Measurements from ENCODE around the gene HMGN2.

The HMGN2 gene

DNA sequence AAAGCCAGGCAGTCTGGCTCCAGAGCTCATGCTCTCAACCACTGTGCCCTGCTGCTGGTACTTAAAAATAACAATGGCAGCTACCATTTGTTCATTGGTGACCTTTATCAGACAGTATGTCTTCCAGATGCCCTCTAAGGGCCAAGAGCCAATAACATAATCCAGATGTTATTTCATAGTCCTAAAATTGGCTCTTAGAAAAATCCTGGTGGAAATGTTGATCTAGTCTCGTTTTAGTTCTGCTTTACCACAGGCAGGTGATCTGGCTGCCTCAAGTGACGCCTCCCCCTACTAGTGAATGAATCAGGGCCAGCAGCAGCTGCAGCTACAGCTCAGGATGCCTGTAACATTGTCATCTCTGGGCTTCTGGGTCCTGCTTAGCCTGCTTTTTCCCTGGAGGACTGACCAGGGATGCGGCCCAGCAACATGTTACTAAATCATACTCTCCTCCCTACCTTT, 12.6 kb upstream of the HMGN2 start:
- FAIRE-seq (no peak), DNase-seq (ENCODE audit: insufficient read length) (no peak)
- TF ChIP-seq TAF1 (IDR thresholded peaks at IDR 0.05; ENCODE audit: borderline replicate concordance, low read depth, low read length) (no peak), POLR2AphosphoS5 (IDR thresholded peaks at IDR 0.05; ENCODE audit: low read depth, low read length) (no peak), POLR2A (IDR thresholded peaks at IDR 0.05; ENCODE audit: low read depth, low read length) (no peak)

DNA sequence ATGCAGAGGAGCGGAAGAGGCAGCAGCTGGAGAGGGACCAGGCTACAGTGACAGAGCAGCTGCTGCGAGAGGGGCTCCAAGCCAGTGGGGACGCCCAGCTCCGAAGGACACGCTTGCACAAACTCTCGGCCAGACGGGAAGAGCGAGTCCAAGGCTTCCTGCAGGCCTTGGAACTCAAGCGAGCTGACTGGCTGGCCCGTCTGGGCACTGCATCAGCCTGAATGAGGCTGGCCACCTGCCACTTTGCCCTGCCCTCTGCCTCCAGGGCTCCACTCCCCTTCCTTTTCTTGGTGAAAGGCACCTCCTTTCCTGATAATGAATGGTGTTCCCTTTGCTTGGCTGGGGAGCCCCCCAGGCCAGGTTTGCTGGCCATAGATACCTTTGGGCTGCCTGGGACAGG, 3.3 kb upstream of the HMGN2 start:
- TF ChIP-seq POLR2A (IDR thresholded peaks at IDR 0.05; ENCODE audit: low read depth, low read length) = no peak
- no peak for TF ChIP-seq POLR2AphosphoS5 (IDR thresholded peaks at IDR 0.05; ENCODE audit: low read depth, low read length)
- no peak for TF ChIP-seq TAF1 (IDR thresholded peaks at IDR 0.05; ENCODE audit: borderline replicate concordance, low read depth, low read length)
- FAIRE-seq = no peak
- no peak for DNase-seq (ENCODE audit: insufficient read length)

DNA sequence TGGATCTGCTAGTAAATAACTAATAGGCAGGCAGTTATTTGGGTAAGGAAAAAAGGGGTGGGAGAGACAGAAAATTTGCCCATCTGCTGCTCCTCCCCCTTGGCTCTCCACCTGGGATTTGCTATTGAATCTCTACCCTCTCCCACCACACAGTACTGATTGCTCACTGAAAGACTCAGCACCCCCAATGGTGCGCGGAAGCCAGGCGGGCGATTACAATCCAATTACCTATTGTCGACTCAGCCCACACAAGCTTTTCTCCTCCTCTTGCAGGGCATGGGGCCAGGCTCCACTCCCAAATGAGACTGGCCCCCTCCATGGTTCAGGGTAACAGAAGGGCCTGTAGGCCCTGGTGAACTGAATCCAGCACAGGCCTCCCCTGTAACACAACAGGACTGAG, 2.7 kb upstream of the HMGN2 start:
- DNase-seq (ENCODE audit: insufficient read length) = no peak
- no peak for FAIRE-seq
- TF ChIP-seq POLR2AphosphoS5 (IDR thresholded peaks at IDR 0.05; ENCODE audit: low read depth, low read length) (no peak), TAF1 (IDR thresholded peaks at IDR 0.05; ENCODE audit: borderline replicate concordance, low read depth, low read length) (no peak)

DNA sequence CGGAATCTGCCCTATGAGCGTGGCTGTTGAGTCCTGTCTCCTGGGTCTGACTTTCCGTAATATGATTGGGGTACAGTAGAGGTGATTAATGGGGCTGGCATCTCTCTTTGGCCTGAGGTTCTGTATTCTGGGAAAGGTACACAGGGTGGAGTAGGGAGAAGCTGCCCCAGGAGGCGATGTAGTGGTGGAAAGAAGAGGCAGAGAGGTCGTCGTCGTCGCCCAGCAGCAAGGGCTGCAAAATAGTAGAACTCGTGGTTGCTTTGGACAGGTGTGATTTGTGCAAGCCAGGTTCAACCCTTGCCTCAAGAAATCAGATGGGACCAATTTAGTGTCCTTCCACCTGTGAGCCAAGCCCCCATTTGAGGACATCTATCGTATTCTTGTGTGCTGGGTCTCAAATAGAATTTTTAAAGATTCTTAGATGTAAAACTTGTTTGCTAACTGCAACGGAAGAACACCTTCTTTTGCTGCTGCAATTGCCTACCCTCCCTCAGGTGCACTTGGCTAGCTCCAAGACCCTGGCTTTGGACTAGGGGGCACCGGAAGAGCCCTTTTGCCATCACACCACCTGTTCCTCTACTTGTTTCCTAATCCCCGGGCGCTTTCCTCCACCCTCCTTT, 1.3 kb upstream of the HMGN2 start:
- FAIRE-seq = no peak
- TF ChIP-seq POLR2AphosphoS5 (IDR thresholded peaks at IDR 0.05; ENCODE audit: low read depth, low read length) (no peak), POLR2A (IDR thresholded peaks at IDR 0.05; ENCODE audit: low read depth, low read length) (no peak; the same call in 1 of the 2 replicates), TAF1 (IDR thresholded peaks at IDR 0.05; ENCODE audit: borderline replicate concordance, low read depth, low read length) (no peak)

DNA sequence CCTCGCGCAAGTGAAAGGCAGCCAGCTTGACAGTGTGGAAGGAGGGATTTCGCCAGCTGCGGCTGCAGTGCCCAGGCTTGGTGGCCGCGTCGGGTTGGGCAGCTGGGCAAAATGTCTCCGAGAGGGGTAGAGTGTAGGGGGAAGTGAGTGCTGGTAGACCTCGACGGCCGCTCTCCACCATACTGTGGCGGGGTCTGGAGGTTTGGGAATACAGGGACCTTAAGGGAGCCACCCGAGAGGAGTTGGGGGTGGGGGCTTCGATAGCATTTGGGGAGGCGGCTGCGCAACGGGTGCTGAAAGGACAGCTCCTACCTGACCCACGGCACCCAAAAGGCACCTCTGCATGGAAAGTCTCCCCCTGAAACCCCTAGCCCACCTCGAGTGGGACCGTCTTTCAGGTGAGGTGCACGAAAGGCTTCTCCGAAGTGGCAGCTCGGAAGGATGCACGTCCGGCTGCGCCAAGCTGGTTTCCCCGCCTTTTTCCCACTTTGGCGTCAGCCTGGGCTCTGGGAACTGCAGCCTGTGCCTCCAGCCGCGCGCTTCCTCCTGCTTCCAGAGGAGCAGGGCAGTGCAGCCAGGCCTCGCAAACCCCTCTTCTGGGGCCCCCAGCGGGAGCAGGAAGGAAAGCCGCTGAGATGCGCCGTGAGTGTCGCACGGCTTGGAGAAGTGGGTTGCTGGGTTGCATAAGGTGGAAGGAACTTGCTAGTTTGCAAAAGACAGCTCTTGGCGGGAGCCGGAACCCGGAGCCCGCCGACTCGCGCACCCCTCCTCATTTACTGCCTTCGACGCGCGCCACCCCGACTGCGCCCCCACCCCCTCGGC, 531 bp upstream of the HMGN2 start:
- DNase-seq (ENCODE audit: insufficient read length) (no peak), FAIRE-seq (no peak)
- TF ChIP-seq POLR2A (IDR thresholded peaks at IDR 0.05; ENCODE audit: low read depth, low read length) = no peak
- TF ChIP-seq POLR2AphosphoS5 (IDR thresholded peaks at IDR 0.05; ENCODE audit: low read depth, low read length) = 0 out of 2 replicates have a peak, but pooled peaks have one; percentile 20

More for the DNA sequence above, 1.3 kb upstream of the HMGN2 start:
- DNase-seq (ENCODE audit: insufficient read length) = no peak

DNA sequence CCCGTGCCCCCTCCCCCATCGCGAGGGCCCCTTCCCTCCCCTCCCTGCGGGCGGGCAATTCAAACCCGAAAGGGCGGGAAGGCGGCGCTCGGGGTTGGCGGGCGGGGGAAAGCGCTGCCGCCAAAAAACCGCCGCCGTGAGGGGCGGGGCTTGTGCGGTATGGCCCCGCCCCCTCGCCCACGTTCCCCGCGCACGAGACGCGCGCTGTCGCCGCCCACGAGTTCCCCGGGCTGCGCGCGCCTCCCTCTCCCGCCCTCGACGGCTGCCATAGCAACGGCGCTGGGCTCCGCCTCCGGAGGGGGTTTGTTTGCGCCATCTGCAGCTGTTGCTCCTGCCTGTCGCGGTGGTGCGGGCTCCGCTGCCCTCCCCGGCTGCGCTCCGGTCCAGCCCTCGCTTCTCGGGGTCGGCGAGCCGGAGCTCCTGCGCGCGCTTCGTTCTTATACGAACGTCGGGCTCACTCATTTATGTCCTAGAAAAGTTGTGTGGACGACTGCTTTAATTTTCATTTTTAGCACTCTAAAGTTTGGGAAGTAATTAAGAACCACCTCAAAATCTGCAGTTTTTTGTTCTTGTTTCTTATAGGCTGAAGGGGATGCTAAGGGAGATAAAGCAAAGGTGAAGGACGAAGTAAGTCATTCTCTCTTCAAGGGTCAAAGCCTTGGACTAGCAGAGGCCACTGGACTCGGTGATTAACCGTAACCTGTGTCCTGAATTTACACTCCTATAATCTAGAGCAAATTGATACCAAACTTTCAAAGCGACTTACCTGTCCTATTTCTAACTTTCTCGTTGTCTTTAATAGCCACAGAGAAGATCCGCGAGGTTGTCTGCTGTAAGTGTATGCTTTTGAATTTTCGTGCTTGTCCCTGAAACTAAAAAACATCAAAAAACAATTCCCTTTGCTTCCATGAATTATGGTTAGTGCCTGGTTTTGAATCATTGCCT, 933 bp downstream of the HMGN2 start:
- FAIRE-seq (peak; percentile 92), DNase-seq (ENCODE audit: insufficient read length) (peak; percentile 89)
- peak; percentile 48 for TF ChIP-seq POLR2AphosphoS5 (IDR thresholded peaks at IDR 0.05; ENCODE audit: low read depth, low read length)
- no peak for TF ChIP-seq TAF1 (IDR thresholded peaks at IDR 0.05; ENCODE audit: borderline replicate concordance, low read depth, low read length)
- TF ChIP-seq POLR2A (IDR thresholded peaks at IDR 0.05; ENCODE audit: low read depth, low read length) = peak; percentile 45; the same call in 1 of the 2 replicates

DNA sequence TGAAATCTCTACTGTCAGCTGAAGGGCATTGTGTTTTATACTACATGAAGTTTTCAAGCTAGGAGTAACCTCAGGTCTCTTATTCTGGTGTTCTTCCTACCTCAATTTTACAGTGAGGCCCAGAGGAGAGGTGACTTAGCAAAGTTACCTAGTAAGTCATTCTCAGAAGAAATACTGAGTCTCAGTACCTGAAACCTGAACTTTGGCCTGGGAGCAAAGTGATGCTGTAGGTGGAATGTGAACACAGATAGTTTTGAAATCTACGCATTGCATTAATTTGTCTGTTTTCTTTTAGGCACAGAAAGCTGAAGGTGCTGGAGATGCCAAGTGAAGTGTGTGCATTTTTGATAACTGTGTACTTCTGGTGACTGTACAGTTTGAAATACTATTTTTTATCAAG, 2.6 kb downstream of the HMGN2 start:
- TF ChIP-seq POLR2AphosphoS5 (IDR thresholded peaks at IDR 0.05; ENCODE audit: low read depth, low read length) = no peak
- no peak for TF ChIP-seq TAF1 (IDR thresholded peaks at IDR 0.05; ENCODE audit: borderline replicate concordance, low read depth, low read length)
- no peak for TF ChIP-seq POLR2A (IDR thresholded peaks at IDR 0.05; ENCODE audit: low read depth, low read length)
- no peak for FAIRE-seq
- DNase-seq (ENCODE audit: insufficient read length) = no peak

DNA sequence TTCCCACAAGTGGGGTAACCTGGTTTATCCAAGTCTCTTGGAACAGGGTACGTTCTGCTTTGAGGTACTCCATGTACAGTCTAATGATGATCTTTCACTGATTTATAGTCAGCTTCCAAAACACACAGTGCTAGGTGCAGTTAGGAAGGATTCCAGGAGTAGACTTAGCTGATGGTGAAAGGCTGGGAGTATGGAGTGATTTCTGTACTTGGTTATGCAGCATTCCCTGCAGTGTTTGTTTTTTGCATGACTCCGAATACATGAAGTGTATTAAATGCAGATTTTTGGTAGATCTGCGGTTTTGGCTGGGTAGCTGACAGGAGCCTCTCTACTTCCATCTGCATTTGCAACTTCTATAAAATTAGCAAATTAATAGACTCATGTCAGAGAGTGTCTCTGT, 3.7 kb downstream of the HMGN2 start:
- no peak for FAIRE-seq
- TF ChIP-seq TAF1 (IDR thresholded peaks at IDR 0.05; ENCODE audit: borderline replicate concordance, low read depth, low read length) (no peak), POLR2A (IDR thresholded peaks at IDR 0.05; ENCODE audit: low read depth, low read length) (0 out of 2 replicates have a peak, but pooled peaks have one; percentile 3), POLR2AphosphoS5 (IDR thresholded peaks at IDR 0.05; ENCODE audit: low read depth, low read length) (peak; percentile 24)
- no peak for DNase-seq (ENCODE audit: insufficient read length)

DNA sequence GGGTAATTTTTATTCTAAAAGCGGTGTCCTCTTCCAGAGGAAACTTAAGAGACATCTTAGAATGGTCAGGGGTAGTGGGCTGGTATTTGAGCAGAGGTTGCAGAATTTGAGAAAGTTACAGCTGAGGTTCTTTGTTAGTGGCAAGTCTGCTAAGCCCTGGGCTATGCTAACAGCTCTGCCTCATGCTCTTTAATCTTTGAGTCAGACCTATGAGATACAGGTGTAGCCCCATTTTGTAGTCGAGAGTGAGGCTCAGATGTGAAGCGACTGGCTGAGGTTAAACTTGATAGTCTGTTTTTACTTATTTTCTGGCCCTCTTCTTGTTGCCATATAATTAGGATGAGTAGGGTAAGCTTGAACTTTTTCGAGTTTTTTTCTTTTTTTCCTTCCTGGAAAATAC, 4.7 kb downstream of the HMGN2 start:
- TF ChIP-seq POLR2AphosphoS5 (IDR thresholded peaks at IDR 0.05; ENCODE audit: low read depth, low read length) = peak; percentile 15; the same call in 1 of the 2 replicates
- no peak for TF ChIP-seq TAF1 (IDR thresholded peaks at IDR 0.05; ENCODE audit: borderline replicate concordance, low read depth, low read length)
- peak; percentile 22; the same call in 1 of the 2 replicates for TF ChIP-seq POLR2A (IDR thresholded peaks at IDR 0.05; ENCODE audit: low read depth, low read length)
- FAIRE-seq = no peak
- no peak for DNase-seq (ENCODE audit: insufficient read length)

DNA sequence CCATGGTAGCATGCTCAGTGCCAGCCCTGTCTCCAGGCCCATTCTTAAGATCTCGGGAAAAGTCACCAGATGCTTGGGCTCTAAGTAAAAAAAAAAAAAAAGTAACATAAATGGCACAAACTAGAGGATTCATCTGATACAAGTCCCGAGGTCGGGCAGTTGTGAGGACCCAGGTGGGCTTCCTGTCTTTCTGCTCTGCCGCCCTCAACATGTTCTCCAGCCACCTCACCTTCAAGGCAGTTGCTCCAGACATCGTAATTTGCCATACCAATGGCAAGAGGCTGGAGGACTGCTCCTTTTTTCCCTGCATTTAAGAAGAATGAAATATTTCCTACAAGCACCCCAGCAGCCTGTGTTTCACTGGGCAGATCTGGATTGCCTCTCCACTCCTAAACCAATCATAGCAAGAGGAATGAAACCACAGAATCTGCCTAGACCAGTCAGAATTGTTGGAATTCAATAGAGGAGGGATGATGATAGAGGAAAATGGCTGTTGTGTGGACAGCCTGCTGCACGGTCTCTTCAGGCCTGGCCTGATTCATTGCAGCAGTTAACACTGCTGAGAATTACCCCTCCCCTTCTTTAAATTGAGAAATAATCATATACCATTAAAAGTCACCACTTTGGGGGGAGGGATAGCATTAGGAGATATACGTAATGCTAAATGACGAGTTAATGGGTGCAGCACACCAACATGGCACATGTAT, 5.4 kb downstream of the HMGN2 start:
- DNase-seq (ENCODE audit: insufficient read length) = no peak
- no peak for FAIRE-seq
- TF ChIP-seq TAF1 (IDR thresholded peaks at IDR 0.05; ENCODE audit: borderline replicate concordance, low read depth, low read length) (no peak), POLR2AphosphoS5 (IDR thresholded peaks at IDR 0.05; ENCODE audit: low read depth, low read length) (peak; percentile 45; the same call in 1 of the 2 replicates)
